ENCODE data around the gene DMRTC1. TPM values are rescaled to one million over a fixed set of nuclear protein-coding genes. Genes with fewer than 3 reads are reported as not detected.

The DMRTC1 gene
- total RNA-seq: not detected in 2 replicates

GRCh38 chrX:72943819-72944169 lies at the start of gene DMRTC1:
Gene DMRTC1 (minus strand): TSS chrX:72943837. CDS start chrX:72875694, 68,143 bp downstream.

DNA sequence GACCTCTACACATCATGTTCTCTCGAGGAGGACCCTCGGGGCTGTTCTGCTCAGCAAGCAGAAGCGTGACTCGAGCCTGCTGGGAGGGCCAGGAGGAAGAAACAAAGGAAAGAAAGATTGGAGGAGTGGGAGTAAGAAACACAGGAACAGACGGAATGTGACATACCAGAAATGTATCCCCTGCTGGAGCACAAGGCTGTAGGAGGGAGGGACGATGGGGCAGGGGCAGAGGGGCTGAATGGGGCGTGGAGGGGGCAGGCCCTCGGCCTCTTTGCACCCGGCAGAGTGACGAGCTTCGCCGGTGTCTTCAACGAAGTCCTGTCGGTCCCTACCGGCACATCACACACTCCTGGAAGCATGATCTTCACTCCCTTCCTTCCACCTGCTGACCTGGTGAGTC lies 5.7 kb downstream of the DMRTC1 start, which contains the start of gene FAM236A:
Gene FAM236A, plus strand, starts transcription at position 301 of the 400 bp plus-strand sequence. Its CDS starts 57 bp downstream, at position 358.

GRCh38 chrX:72912315-72912714 lies 31.3 kb downstream of the DMRTC1 start, which contains the start of gene FAM236C:
Gene FAM236C (plus strand): TSS chrX:72912615. CDS start chrX:72912715, 100 bp downstream.

Other genes starting within 250 kb of the DMRTC1 start
- gene PHKA1, start 229.5 kb downstream of the DMRTC1 start, total RNA-seq: 3.4 and 4.3 TPM in 2 replicates
- not detected in 2 replicates for gene DMRTC1B, start 166.9 kb downstream of the DMRTC1 start, total RNA-seq
- gene FAM236B, start 161.2 kb downstream of the DMRTC1 start, total RNA-seq: not detected in 2 replicates
- gene FAM236D, start 135.6 kb downstream of the DMRTC1 start, total RNA-seq: not detected in 2 replicates
- gene FAM236C, start 31.2 kb downstream of the DMRTC1 start, total RNA-seq: not detected in 2 replicates
- not detected in 2 replicates for gene FAM236A, start 5.6 kb downstream of the DMRTC1 start, total RNA-seq
- not detected in 2 replicates for gene PABPC1L2B, start 59.1 kb upstream of the DMRTC1 start, total RNA-seq
- not detected in 2 replicates for gene PABPC1L2A, start 135.7 kb upstream of the DMRTC1 start, total RNA-seq

All from pericardium fibroblast (primary cell).